ENCODE results near the gene DTL. TPM values are rescaled to one million over a fixed set of nuclear protein-coding genes. Genes with fewer than 3 reads are reported as not detected.

The DTL gene
- total RNA-seq, 1 donor from 2014 or later: 17.6 TPM

DNA sequence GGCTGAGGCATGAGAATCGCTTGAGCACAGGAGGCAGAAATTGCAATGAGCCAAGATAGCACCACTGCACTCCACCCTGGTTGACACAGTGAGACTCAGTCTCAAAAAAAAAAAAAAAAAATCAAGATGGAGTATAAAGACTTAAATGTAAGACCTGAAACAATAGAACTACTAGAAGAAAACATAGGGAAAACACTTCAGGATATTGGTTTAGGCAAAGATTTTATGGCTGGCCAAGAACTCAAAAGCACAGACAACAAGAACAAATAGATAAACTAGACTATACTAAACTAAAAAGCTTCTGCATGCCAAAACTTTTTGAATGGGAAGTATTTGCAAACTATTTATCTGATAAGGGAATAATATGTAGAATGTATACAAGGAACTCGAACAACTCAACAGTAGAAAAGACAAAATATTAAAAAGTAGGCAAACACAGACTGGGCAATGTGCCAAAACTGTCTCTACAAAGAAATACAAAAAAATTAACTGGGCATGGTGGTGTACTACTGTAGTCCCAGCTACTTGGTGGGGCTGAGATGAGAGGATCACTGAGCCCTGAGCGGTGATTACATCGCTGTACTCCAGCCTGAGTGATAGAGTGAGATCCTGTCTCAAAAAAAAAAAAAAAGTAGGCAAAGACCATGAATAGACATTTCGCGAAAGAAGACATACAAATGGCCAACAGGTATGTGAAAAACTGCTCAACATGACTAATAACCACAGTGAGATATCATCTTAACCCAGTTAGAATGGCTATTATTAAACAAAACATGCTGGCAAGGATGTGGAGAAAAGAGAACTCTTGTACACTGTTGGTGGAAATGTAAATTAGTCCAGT, 25.3 kb downstream of the DTL start:
- DNase-seq (ENCODE audit: low read depth): no peak
- TF ChIP-seq, protein P1, sequence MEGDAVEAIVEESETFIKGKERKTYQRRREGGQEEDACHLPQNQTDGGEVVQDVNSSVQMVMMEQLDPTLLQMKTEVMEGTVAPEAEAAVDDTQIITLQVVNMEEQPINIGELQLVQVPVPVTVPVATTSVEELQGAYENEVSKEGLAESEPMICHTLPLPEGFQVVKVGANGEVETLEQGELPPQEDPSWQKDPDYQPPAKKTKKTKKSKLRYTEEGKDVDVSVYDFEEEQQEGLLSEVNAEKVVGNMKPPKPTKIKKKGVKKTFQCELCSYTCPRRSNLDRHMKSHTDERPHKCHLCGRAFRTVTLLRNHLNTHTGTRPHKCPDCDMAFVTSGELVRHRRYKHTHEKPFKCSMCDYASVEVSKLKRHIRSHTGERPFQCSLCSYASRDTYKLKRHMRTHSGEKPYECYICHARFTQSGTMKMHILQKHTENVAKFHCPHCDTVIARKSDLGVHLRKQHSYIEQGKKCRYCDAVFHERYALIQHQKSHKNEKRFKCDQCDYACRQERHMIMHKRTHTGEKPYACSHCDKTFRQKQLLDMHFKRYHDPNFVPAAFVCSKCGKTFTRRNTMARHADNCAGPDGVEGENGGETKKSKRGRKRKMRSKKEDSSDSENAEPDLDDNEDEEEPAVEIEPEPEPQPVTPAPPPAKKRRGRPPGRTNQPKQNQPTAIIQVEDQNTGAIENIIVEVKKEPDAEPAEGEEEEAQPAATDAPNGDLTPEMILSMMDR (conservative IDR thresholded peaks at IDR 0.05; ENCODE audit: low read depth, low read length): no peak
- H3K4me3 ChIP-seq (ENCODE audit: low read depth, low read length): no peak overlapping the region

DNA sequence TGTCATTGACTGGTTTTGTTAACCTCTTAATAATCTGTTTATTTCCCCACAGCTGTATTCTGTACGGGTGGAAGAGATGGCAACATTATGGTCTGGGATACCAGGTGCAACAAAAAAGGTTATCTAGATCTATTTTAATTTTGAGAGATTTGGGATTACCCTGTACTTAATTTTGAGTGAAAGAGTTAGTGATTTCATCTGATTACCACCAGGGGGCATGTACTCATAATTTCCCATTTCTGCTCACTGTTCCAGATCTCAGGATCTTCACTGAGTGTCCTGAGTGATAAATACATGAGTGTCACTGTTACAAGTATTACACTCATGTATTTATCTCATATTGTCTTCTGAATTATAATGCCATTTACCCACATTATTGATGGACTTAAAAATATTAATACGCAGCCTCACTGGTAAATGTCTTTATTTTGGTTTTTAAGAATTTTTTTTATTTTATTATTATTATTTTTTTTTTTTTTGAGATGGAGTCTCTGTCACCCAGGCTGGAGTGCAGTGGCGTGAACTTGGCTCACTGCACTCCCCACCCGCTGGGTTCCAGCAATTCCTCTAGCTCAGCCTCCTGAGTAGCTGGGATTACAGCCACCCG, 27.4 kb downstream of the DTL start:
- TF ChIP-seq, protein P1 (conservative IDR thresholded peaks at IDR 0.05; ENCODE audit: low read depth, low read length): peak; percentile 72
- H3K4me3 ChIP-seq (ENCODE audit: low read depth, low read length): no peak overlapping the region
- no peak for DNase-seq (ENCODE audit: low read depth)

DNA sequence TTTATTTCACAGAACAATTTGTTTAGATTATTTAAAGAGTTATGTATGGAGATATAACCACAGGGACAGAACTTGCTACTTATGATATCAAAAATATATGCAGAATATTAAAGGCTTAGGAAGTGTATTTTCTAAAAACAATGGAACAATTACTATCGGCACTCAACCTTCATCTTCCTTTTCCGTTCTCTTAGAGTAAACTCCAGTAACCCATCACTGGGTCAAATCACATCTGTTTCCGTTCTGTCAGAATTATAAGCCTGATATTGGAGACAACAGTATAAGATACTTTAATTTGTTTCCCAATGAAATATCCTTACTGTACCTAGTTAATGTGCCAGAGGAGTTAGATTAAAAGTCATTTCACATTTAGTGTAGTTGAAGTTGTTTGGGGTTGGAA, 32.2 kb downstream of the DTL start:
- no peak for DNase-seq (ENCODE audit: low read depth)
- no peak overlapping the region for H3K4me3 ChIP-seq (ENCODE audit: low read depth, low read length)
- TF ChIP-seq, protein P1 (conservative IDR thresholded peaks at IDR 0.05; ENCODE audit: low read depth, low read length): no peak

DNA sequence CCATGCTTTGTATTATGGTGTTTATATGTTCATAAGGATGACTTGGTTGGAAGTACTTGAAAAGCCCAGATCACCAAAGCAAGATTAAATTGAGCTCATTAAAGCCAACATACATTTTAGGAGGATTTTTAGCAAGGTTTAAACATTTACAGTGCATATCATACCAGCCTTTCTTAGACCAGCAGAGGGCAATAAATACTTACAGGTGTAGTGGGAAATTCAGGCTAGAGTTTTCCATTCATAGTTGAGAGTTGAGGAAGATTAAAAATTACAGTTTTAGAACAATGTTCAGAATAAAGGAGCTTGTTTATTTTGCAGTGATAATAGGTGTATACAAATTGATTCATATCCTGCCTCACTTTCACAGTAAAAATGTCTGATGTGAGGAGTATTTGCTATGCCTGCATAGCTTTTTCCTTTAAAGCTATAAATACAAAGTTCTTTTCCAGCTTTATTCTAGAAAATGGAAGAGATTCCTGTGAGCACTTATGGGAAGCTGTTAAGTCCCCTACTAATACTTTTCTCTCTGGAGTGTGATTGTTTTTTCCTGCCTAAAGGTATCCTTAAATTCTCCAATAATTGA, 35.3 kb downstream of the DTL start:
- DNase-seq (ENCODE audit: low read depth): peak; percentile 7
- no peak overlapping the region for H3K4me3 ChIP-seq (ENCODE audit: low read depth, low read length)
- TF ChIP-seq, protein P1 (conservative IDR thresholded peaks at IDR 0.05; ENCODE audit: low read depth, low read length): peak; percentile 87

DNA sequence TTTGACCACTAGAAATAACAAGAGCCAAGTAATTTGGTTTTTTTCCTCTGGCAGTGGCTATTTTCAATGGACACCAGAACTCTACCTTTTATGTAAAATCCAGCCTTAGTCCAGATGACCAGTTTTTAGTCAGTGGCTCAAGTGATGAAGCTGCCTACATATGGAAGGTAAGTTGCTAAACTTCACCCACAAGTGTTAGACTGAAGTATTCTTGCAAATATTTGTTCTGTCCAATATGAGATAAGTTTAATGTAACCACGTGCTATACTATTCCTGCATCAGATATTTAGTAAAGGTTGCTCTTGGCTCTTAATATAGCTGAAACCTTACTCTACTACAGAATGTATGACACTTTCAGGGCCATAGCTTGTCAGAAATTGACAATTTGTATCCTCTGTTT, 36.5 kb downstream of the DTL start:
- no peak overlapping the region for H3K4me3 ChIP-seq (ENCODE audit: low read depth, low read length)
- no peak for DNase-seq (ENCODE audit: low read depth)
- TF ChIP-seq, protein P1 (conservative IDR thresholded peaks at IDR 0.05; ENCODE audit: low read depth, low read length): no peak

DNA sequence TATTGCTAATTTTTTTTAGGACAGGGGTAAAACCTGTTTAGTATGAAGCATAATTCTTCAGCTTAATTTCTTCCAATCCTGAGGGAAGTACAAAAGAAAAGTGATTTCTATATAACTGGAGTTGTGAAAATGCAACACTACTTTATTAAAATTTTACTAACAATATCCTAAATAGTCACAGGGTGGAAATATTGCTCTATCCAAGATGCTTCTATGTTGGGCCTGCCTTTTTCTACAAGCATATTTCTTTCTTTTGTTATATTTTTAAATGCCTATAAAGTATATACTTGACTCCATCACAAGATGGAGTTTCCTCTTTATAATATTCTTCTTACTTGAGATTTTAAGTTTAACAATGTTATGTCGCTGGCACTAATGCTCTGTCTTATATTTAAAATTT, 37.9 kb downstream of the DTL start:
- TF ChIP-seq, protein P1 (conservative IDR thresholded peaks at IDR 0.05; ENCODE audit: low read depth, low read length): no peak
- no peak overlapping the region for H3K4me3 ChIP-seq (ENCODE audit: low read depth, low read length)
- no peak for DNase-seq (ENCODE audit: low read depth)

Data from epithelial cell of proximal tubule (primary cell).